GM12874 (cell line): ENCODE data around the gene OPHN1.
A peak's percentile ranks its signal among the peaks of the same experiment; 100 is the strongest.

ENCODE experiments used
- TF ChIP-seq, protein P1 (sequence below): IDR thresholded peaks from 2 replicates; pipeline ENCODE4 v1.5.1; 2011; ENCODE audit warnings: low read depth, mild to moderate bottlenecking, control low read depth, low read length, moderate library complexity; ENCODE audit not compliant: insufficient read depth

OPHN1 gene

DNA sequence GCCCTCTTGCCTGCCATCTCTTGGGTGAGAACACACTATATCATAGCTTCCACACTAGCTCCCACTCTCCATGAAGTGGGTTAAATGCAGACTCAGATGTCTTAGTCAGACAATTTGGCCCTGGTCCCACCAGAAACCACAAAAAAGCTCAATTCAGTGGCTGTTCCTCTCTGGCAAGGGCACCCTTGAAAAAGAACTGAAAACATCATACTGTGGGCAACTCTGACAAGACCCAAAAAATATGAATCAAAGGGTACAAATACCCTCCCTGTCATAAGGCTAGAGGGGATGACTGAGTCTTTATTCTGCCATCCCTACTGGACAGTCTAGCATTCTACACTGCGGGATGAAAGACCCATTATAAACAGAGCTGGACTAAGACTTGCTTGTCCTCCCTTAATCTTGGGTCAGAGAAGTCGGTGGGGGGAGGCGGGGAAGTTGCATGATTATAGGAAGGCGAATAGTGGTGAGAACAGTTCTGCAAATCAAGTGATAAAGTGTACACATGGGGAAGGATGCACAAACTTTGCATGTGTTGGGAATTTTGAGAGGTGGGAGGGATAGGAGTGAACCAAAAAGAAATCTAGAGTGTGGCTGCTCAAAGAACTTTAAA, 172.1 kb downstream of the OPHN1 start:
- TF ChIP-seq, protein P1, sequence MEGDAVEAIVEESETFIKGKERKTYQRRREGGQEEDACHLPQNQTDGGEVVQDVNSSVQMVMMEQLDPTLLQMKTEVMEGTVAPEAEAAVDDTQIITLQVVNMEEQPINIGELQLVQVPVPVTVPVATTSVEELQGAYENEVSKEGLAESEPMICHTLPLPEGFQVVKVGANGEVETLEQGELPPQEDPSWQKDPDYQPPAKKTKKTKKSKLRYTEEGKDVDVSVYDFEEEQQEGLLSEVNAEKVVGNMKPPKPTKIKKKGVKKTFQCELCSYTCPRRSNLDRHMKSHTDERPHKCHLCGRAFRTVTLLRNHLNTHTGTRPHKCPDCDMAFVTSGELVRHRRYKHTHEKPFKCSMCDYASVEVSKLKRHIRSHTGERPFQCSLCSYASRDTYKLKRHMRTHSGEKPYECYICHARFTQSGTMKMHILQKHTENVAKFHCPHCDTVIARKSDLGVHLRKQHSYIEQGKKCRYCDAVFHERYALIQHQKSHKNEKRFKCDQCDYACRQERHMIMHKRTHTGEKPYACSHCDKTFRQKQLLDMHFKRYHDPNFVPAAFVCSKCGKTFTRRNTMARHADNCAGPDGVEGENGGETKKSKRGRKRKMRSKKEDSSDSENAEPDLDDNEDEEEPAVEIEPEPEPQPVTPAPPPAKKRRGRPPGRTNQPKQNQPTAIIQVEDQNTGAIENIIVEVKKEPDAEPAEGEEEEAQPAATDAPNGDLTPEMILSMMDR: no peak

DNA sequence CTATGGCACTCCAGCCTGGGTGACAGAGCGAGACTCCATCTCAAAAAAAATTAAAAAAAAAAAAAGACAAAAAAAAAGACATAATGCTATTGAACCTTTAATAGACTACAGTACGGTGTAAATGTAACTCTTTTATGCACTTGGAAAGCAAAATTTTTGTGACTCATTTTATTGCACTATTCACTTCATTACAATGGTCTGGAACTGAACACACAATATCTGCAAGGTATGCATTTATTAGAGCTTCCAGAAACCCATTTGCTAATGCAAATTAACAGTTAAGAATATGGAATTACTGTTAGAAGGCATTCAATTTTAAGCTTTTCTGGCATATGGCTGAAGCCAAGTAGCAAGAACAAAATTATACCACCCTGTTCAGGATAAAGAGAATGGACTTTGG, 176.3 kb downstream of the OPHN1 start:
- TF ChIP-seq, protein P1: no peak

DNA sequence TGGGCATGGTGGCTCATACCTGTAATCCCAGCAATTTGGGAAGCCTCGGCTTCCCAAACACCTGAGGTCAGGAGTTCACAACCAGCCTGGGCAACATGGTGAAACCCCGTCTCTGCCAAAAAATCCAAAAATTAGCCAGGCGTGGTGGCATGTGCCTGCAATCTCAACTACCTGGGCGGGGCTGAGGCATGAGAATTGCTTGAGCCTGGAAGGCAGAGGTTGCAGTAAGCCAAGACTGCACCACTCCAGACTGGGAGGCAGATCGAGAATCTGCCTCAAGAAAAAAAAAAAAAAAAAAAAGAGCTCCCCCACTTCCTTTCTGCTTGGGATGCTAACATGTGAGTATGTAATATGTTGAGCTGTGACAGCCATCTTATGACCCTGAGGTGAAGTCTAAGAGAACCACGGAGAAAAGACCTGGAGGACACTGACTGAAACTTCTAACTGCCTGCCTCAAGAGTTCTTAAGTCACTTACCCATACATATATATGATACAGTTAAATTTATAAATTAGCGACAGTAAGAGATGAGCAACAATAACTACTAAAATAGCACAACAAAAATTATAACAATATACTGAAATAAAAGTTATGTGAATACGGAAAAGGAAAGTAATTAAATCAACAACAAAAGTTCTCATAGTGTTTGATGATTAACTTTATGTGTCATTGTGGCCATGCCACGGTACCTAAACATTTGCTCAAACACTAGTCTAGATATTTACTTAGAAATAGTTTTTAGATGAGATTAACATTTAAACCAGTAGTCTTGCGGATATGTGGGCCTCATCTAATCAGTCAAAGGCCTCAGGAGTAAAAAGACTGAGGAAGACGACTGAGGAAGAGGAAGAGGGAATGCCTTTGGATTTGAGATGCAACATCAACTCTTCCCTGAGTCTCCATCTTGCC, 178.3 kb downstream of the OPHN1 start:
- TF ChIP-seq, protein P1: no peak

DNA sequence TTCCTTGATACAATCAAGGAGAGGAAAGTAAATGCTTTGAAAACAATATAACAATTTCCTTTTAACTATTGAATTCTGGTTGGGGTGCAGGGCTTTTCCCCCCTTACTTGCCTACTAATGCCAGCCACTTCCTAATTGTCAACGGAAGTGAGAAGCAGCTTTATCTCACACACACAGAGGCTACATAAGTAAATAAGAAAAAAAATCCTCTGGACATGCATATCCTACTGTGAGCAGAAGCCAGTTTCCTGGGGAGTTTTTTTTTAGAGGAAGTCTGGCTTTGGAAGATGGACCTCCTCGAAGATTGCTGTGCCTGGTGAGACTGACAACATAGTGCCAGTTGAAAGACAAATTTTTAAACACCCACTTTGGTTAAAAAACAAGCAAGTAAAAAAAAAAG, 180.6 kb downstream of the OPHN1 start:
- TF ChIP-seq, protein P1: no peak

DNA sequence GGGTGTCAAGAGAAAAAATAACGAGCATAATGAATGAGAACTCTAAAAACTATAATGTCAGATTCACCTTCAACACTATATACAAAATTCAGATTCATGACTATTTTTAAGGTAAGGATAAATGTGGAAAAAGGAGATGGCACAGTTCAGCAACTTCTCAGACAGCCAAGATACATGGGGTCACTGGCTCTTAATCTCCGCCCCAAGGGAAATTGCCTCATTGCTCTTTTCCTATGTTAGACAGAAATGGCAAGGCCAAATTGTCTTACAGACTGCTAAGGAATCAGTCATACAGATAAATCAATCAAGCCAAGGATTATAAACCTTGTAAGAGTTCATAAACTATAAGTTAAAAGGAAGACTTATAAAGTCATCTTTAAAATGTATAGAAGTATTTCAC, 183.4 kb downstream of the OPHN1 start:
- TF ChIP-seq, protein P1: no peak

DNA sequence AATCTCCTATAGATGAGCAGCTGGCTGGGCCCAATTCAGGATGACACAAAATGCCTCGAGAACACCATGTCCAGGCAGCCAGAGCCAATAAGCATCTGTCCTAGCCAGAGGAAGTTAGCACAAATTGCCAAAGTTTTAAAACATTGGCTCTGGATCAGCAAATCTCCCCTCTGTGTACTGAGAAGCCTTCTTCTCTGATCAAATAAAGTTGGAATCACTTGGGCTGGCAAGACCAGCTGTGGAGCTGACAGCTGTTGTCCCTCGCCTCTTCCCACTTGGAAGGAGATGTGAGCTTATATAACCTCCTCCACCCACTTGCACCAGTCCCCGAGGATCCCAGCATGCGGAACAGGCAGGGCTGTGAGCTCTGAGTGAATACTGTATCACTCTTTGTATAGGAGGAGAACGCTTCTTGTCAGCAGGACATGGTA, 183.9 kb downstream of the OPHN1 start:
- TF ChIP-seq, protein P1: no peak

DNA sequence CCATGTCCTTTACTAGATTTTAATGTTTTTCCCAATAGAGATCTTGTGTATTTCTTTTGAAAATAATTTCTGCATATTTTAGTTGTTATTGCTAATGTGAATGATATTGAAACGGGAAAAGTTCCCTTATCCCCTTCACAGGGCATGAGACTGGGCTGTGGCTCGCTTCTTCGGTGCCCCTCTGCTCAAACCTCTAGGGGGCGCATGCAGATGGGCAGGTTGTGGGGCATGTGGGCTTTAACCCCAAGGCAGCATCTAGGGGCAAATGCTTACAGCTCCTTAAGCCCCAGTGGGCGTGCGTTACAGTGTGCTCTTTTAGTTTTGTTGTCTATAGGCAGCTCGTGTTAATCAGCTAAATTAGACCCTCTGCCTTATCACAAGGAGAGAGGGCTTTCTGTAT, 194.7 kb downstream of the OPHN1 start:
- TF ChIP-seq, protein P1: peak; percentile 42; the same call in 1 of the 2 replicates
